PFSK-1 (cell line): ENCODE data around the gene KIF26B.

Experiments used
- POLR2AphosphoS5 ChIP-seq: IDR thresholded peaks from 2 replicates; pipeline ENCODE4 v1.6.1; 2012; ENCODE audit warnings: low read depth, mild to moderate bottlenecking, control low read depth, low read length, moderate library complexity
- SIN3A ChIP-seq: IDR thresholded peaks from 2 replicates; pipeline ENCODE4 v1.6.1; 2012; ENCODE audit warnings: mild to moderate bottlenecking, low read length, moderate library complexity, borderline replicate concordance; ENCODE audit not compliant: insufficient read depth
- TAF1 ChIP-seq: IDR thresholded peaks from 2 replicates; pipeline ENCODE4 v1.6.1; 2012; ENCODE audit warnings: low read length, control low read depth, borderline replicate concordance; ENCODE audit not compliant: insufficient read depth
- TF ChIP-seq, protein P1 (sequence below), 2 experiments: IDR thresholded peaks; 2 replicates each; pipeline versions ENCODE4 v1.6.1 to v1.8.0; 2011 to 2012; ENCODE audit warnings: low read depth in 2 of 2, low read length in 2 of 2, control low read depth in 1 of 2, inconsistent platforms in 1 of 2, mild to moderate bottlenecking in 1 of 2, moderate library complexity in 1 of 2; ENCODE audit not compliant: insufficient read depth in 1 of 2

- TF ChIP-seq, protein P1, sequence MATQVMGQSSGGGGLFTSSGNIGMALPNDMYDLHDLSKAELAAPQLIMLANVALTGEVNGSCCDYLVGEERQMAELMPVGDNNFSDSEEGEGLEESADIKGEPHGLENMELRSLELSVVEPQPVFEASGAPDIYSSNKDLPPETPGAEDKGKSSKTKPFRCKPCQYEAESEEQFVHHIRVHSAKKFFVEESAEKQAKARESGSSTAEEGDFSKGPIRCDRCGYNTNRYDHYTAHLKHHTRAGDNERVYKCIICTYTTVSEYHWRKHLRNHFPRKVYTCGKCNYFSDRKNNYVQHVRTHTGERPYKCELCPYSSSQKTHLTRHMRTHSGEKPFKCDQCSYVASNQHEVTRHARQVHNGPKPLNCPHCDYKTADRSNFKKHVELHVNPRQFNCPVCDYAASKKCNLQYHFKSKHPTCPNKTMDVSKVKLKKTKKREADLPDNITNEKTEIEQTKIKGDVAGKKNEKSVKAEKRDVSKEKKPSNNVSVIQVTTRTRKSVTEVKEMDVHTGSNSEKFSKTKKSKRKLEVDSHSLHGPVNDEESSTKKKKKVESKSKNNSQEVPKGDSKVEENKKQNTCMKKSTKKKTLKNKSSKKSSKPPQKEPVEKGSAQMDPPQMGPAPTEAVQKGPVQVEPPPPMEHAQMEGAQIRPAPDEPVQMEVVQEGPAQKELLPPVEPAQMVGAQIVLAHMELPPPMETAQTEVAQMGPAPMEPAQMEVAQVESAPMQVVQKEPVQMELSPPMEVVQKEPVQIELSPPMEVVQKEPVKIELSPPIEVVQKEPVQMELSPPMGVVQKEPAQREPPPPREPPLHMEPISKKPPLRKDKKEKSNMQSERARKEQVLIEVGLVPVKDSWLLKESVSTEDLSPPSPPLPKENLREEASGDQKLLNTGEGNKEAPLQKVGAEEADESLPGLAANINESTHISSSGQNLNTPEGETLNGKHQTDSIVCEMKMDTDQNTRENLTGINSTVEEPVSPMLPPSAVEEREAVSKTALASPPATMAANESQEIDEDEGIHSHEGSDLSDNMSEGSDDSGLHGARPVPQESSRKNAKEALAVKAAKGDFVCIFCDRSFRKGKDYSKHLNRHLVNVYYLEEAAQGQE (IDR thresholded peaks at IDR 0.05; ENCODE audit: insufficient read depth in 1 of 2, low read depth in 2 of 2, low read length in 2 of 2), result no peak
- TF ChIP-seq TAF1 (no peak), POLR2AphosphoS5 (no peak), SIN3A (no peak)
These were observed 79.7 kb downstream of the KIF26B start for GRCh38 chr1:245234217-245235081.
